Stimulated activated CD4-positive, alpha-beta T cell treated with anti-CD3 and anti-CD28 coated beads, TNF-alpha, amount 100 ng/mL, for 48 hours (primary cell): ENCODE results near the gene UNC93B1.
A peak's percentile ranks its signal among the peaks of the same experiment; 100 is the strongest.
"Not testable (repeated sequence)": the region's sequence is repeated elsewhere in the genome, so short reads cannot be mapped to it uniquely, and the experiment has no call there.

Experiments
- DNase-seq, 3 donors: peaks; one replicate each; pipeline ENCODE4 v3.0.0-alpha.2; 2020; ENCODE audit warnings: low read depth in 3 of 3

The UNC93B1 gene

GRCh38 chr11:67991347-67992121 lies 12.4 kb downstream of the UNC93B1 start:
- not testable (repeated sequence) for DNase-seq

DNA sequence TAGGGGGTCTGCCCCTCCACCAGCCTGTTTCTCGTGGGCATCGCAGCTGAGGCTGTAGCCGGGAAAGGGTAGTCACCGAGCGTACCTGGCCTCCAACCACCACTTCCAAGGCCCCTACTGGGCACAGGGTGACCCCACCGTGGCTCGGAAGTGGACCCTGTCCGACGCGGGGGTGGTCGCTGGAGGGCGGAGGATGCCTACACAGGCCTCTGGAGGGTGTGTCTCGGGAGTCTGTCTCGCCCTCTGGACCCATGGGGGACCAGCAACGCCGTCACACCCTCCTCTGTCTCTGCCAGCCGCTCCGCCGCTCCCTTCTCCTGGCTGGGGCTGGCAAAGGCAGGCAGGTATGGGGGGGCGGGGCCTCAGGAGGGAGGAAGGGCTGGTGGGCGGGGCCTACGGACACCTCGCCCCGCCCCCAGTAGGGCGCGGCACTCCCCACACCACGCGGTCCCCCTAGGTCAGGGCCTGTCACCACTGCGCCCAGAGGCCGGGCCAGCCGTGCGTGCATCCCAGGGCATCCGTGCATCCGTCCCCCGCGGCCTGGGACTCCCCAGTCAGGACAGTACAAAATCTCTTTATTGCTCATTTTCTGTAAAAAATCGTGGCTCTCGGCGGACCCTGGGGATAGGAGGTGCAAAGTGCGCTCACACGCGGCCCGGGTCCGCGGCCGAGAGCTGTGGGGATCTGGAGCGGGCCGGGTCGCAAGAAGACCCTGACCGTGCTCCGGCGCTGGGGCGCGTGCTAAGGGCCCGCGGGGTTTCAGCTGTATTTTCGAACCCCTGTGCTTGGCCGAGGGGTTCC lies 13.2 kb downstream of the UNC93B1 start:
- DNase-seq: not testable (repeated sequence)

DNA sequence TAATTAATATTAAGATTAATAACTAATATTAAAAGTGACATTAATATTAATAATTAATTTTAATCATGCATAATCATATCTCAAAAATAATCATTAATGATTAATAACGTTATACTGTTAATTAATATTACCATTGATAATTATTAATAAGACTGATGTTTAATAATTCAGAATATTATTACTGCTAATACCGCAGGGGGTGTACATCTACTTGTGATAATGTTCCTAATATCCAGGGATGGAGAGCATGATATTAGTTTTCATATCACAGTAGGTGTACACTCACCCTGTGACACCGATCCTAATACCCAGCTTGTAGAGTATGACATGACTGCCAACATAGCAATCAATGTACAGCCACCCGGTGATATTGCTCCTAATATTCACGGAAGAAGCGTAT lies 18.6 kb downstream of the UNC93B1 start:
- DNase-seq: not testable (repeated sequence)

DNA sequence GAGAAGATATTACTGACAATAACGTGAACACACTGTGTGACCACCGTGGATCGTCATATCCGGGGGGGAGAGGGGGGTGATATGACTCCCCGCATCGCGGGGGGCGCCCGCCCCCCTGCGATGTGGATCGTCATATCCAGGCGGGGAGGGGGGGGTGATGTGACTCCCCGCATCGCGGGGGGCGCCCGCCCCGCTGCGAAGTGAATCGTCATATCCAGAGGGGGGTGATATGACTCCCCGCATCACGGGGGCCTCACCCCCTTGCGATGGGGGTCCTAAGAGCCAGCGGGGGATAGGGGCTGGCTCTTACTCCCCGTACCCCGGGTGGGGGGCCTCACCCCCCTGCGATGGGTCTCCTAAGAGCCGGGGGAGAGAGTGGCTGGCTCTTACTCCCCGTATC lies 19.9 kb downstream of the UNC93B1 start:
- no peak for DNase-seq

DNA sequence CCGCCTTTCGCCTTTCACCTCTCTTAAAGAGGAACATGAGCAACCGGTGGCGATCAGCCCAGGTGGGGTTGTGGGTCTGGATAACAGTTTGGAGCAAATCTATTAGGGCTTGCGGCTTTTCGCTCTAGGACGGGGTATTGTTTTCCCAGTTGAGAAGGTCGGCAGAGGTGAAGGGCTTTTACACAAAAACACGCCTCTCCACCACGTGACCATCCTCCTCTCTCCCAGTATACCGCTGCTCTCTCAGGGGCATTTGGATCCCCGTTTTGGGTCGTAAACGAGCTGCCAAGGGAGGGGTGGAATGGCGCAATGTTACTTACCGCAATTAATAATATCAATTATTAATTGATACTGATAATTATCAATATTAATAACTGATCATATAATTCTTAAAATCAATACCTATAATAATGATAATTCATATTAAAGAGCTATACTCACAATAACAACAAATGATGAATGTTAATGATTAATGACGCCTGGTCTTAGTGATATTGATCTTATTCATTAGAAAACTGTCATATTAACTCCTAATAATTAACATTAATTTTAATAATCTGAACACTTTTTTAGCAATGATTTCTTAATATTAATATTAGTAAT lies 21.5 kb downstream of the UNC93B1 start:
- DNase-seq: not testable (repeated sequence)

DNA sequence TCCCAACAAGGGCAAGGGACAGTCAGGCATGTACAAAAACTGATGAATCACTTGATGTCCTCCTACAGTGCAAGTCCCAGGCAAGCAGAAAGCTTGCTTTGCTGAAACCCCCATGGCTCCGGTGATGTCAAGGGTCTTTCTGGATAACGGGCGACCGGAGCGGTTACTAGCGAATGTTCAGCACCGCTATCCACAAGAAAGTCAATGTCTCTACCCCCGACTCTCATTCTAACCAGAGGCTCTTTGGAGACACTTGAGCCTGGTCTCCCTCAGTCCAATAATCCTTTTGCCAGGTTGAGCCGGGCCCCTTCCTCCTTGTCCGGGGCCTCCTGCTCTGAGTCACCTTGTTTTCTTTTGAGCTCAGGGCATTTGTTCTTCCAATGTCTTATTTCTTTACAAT lies 22.7 kb downstream of the UNC93B1 start:
- DNase-seq: not testable (repeated sequence)

DNA sequence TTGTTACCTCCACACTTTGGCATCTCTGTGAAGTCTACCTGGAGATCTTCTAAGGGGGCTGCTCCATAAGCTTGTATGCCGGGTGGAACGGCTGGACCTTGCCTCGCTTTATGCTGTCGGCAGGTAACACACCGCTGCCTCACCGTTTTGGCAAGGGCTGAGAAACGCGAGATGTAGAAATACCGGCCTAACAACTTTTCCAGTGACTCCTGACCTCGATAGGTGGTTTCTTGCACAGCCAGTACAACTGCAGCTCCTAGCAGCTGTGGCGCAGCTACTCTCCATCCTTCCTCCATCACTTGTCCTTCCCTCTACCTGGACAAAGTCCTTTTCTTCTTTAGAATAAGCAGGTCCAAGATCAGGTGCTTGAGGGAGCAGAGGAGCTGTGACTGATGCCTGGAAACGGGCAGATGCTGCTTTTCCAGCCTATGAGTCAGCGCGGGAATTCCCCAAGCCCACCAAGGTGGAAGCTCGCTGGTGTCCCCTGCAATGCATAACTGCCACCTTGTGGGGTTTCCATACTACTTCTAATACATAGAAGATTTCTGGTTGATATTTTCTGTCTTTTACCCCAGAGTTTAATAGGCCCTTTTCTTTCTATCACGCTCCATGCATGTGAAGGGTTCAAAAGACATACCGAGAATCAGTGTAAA lies 25.0 kb downstream of the UNC93B1 start:
- DNase-seq: not testable (repeated sequence)

GRCh38 chr11:67974746-67975145 lies 29.2 kb downstream of the UNC93B1 start:
- DNase-seq: not testable (repeated sequence)

- not testable (repeated sequence) for DNase-seq
Measured at GRCh38 chr11:67965830-67966348, 38.0 kb downstream of the UNC93B1 start.

- not testable (repeated sequence) for DNase-seq
Measured at GRCh38 chr11:67964746-67965145, 39.2 kb downstream of the UNC93B1 start.

- DNase-seq: not testable (repeated sequence)
Measured at GRCh38 chr11:67963879-67964278, 40.0 kb downstream of the UNC93B1 start.

DNA sequence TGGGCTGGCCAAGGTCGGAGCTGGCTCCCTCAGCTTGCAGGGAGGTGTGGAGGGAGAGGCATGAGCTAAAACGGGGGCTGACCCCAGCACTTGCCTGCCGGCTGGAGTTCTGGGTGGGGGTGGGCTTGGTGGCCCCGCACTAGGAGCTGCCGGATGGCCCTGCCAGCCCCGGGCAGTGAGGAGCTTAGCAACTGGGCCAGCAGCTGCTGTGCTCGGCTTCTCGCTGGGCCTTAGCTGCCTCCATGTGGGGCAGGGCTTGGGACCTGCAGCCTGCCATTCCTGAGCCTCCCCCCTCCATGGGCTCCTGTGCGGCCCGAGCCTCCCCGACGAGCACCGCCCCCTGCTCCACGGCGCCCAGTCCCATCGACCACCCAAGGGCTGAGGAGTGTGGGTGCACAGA lies 40.7 kb downstream of the UNC93B1 start:
- DNase-seq: not testable (repeated sequence)

- not testable (repeated sequence) for DNase-seq
Measured at GRCh38 chr11:67956236-67956635, 47.7 kb downstream of the UNC93B1 start.

DNA sequence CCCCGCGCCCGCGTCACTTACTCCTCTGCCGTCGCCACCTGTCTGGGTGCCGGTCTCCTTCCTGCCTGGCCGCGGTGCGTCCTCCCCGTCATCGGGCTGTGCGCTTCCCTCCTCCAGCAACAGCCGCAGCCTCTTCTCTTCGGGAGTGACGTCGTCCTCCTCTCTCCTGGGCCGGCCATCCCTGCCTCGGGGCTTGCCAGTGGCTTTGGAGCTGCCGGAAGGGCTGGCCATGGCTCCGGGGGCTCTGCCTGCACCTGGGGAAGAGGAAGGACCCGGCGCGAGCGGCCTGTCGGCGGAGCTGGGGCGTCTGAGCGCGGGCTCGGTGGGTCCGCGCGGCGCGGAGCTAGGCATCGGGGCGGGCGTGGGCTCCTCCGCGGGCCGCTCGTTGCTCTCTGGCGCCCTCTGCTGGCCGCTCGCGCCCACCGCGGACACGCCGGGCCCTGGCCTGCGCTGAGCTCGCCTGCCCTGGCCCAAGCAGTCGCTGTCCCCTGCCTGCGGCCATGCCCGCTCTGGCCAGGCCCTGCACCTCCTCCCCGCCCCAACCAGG lies 48.4 kb downstream of the UNC93B1 start:
- DNase-seq: peak; percentile 38 to 70 (median 66)

DNA sequence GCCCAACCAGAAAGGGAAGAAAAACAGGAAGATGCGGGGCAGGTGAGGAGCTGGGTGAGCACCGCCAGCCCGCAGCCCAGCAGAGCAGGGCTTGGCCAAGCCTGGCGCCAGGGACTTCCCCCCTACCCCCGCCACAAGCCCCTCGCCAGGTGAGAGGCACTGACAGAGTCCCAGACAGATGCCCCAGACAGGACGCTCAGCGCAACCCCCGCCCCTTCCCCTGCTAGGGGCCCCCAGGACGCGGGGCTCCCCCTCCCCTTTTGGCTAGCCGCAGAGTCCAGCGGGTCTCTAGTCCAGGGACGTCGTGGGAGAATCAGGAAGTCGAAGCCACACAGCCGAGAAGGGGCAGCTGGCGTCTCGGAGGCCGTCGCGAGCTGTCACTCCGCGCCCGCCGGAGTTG lies 48.9 kb downstream of the UNC93B1 start:
- peak in 1 of 3 donors; percentile 7 for DNase-seq

DNA sequence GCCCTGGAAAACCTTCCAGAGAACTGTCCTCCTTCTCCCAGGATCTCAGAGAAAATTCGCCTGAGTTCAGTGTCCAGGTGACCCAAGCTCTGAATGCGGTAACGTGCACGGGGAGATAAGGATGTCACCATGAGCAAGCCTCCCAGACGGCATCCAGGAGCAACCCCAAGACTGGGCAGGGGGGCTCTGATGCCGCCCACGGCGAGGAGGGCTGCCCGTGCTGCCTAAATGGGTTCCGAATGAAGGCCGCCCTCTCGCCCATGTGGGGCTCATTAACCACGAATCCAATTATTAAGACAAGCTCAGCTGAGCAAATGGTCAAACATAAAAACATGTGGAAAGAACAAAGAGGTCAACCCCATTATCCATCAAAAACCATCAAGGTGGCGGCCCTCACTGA lies 49.6 kb downstream of the UNC93B1 start:
- not testable (repeated sequence) for DNase-seq

DNA sequence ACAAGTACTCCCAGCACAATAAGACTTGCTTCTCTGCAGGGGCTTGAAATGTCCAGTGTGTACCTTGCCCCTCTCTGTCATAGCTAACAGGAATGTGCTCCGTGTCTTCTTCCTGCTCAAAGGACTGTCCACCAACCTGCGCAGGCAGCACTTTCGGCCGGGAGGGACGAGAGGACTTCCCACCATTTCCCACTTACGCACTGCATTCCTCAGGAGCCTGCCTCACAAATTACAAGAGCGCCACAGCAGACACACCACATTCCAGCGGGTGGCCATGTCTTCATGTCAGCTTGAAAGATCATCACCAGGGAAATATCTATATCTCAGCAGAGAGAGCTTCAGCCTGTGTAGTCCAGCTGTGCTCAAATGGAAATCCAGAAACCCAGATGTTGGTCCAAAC lies 53.2 kb downstream of the UNC93B1 start:
- not testable (repeated sequence) for DNase-seq

DNA sequence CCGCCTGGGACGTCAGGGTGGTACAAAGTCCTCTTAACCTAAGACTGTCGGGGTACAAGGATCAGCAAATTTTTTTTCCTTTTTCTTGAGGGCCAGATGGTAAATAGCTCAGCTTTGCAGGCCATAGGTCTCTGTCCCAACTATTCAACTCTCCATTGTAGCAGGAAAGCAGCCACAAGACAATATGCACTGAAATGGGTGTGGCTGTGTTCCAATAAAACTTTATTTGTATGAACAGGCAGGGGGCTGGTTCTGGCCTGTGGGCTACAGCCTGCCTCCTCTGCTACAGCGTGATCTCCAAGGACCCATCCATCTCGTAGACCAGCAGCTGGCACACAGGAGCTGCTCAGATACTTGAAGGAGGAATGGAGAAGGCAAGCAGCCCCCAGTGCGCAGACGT lies 56.1 kb downstream of the UNC93B1 start:
- DNase-seq: not testable (repeated sequence)

GRCh38 chr11:67946403-67946802 lies 57.5 kb downstream of the UNC93B1 start:
- not testable (repeated sequence) for DNase-seq

DNA sequence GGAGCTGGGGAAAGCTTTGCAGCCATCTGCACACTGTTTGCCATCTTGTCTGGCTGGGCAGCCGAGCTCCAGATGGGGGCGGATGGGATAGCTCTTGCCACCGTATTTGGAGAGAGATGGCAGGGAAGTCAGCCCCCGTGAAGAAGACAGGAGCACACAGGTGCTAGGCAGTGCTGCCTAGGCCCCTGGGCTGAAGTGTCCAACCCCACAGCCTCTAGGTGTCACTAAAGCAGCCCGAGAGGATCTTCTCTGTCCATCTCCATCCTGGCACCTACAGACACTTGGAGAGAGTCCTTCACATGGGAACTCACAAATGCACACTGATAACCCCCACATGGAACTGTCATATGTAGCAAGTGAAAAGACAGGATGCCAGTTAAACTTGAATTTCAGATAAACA lies 60.5 kb downstream of the UNC93B1 start:
- DNase-seq: not testable (repeated sequence)
